B cell (primary cell): ENCODE results near the gene CUL9. TPM values are rescaled to one million over a fixed set of nuclear protein-coding genes. Genes with fewer than 3 reads are reported as not detected.

Experiments
- ATAC-seq: fragments of 200-7000 bp; cut with Tn5 transposase; one replicate; pipeline ENCODE4 v1.10.0; 2021; ENCODE audit warnings: low read depth, mild to moderate bottlenecking, moderate number of reproducible peaks, moderate library complexity
- CTCF ChIA-PET: fragments of 350-600 bp; sonication (Branson Sonifier 250); formaldehyde crosslinking; loops from one replicate; lab custom pipeline; 2021; ENCODE audit warnings: antibody characterized with exemption, inconsistent platforms; lab: Charles Lee
- POLR2A ChIA-PET: fragments of 350-600 bp; sonication (Branson Sonifier 250); formaldehyde crosslinking; loops from one replicate; lab custom pipeline; 2021; ENCODE audit warnings: antibody characterized with exemption; lab: Charles Lee
- DNase-seq: peaks from one replicate; pipeline ENCODE4 v3.0.0; 2013
- H2AFZ ChIP-seq: 2 replicates; pipeline ENCODE4 v1.6.1; 2012; ENCODE audit warnings: mild to moderate bottlenecking, low read depth, low read length; ENCODE audit not compliant: insufficient read depth, poor library complexity, severe bottlenecking
- H3K27ac ChIP-seq, 2 donors: 1 replicate in 1 of 2; 2 replicates in 1 of 2; pipeline ENCODE4 v1.5.1; 2012 to 2013; ENCODE audit warnings: low read length in 2 of 2, mild to moderate bottlenecking in 2 of 2, moderate library complexity in 1 of 2
- H3K27me3 ChIP-seq, 4 experiments: fragments of 200-600 bp in 1 of 4; sonication (generic) in 1 of 4; replicated peaks in 1 of 4; 1 replicate in 2 of 4; 2 replicates in 2 of 4; pipeline versions ENCODE4 v1.6.1 to v1.7.0; 2013 to 2016; ENCODE audit warnings: low read length in 3 of 4, mild to moderate bottlenecking in 2 of 4, mixed read lengths in 1 of 4, moderate library complexity in 1 of 4; ENCODE audit not compliant: insufficient read depth in 4 of 4, control insufficient read depth in 3 of 4; ENCODE audit errors: control extremely low read depth in 1 of 4
- H3K36me3 ChIP-seq, 2 experiments: replicated peaks in 1 of 2; 1 replicate in 1 of 2; 2 replicates in 1 of 2; pipeline versions ENCODE4 v1.6.1 to v1.7.1; 2013; ENCODE audit warnings: low read length in 1 of 2; ENCODE audit not compliant: insufficient read depth in 2 of 2, control insufficient read depth in 1 of 2; ENCODE audit errors: control extremely low read depth in 1 of 2, extremely low read depth in 1 of 2
- H3K4me1 ChIP-seq, 2 donors: fragments of 200-600 bp in 1 of 2; sonication (generic) in 1 of 2; 1 replicate in 1 of 2; 2 replicates in 1 of 2; pipeline versions ENCODE4 v1.5.1 to v1.6.1; 2013 to 2017; ENCODE audit warnings: low read length in 2 of 2; ENCODE audit not compliant: control insufficient read depth in 2 of 2, insufficient read depth in 2 of 2
- H3K4me2 ChIP-seq: replicated peaks from 2 replicates; pipeline ENCODE3; 2012; ENCODE audit warnings: mild to moderate bottlenecking, low read depth, low read length; ENCODE audit not compliant: poor library complexity, severe bottlenecking
- H3K4me3 ChIP-seq, 5 experiments: fragments of 200-600 bp in 1 of 5; sonication (generic) in 1 of 5; 1 replicate in 3 of 5; 2 replicates in 2 of 5; pipeline versions ENCODE4 v1.5.1 to v1.7.0; 2011 to 2016; ENCODE audit warnings: low read length in 4 of 5, mild to moderate bottlenecking in 4 of 5, low read depth in 2 of 5, control low read depth in 1 of 5, moderate library complexity in 1 of 5; ENCODE audit not compliant: insufficient read depth in 1 of 5; ENCODE audit errors: control extremely low read depth in 1 of 5, extremely low read depth in 1 of 5
- H3K79me2 ChIP-seq: fragments of 200-600 bp; sonication (generic); one replicate; pipeline ENCODE4 v1.6.0; 2016; ENCODE audit warnings: low read length; ENCODE audit not compliant: control insufficient read depth, insufficient read depth
- H3K9ac ChIP-seq: fragments of 200-600 bp; sonication (generic); 2 replicates; pipeline ENCODE4 v1.6.1; 2017; ENCODE audit warnings: mild to moderate bottlenecking, low read length, moderate library complexity
- H3K9me3 ChIP-seq, 3 donors: one replicate each; pipeline versions ENCODE4 v1.6.1 to v1.7.1; 2013; ENCODE audit warnings: low read length in 2 of 3; ENCODE audit not compliant: control insufficient read depth in 2 of 3, insufficient read depth in 1 of 3; ENCODE audit errors: control extremely low read depth in 1 of 3
- H4K20me1 ChIP-seq: 2 replicates; pipeline ENCODE4 v1.6.0; 2012; ENCODE audit warnings: mild to moderate bottlenecking, low read length; ENCODE audit not compliant: insufficient read depth, control insufficient read depth, poor library complexity, severe bottlenecking
- H3K27ac Mint-ChIP-seq: one replicate; pipeline ENCODE4 v1.8.0; 2021; ENCODE audit warnings: mixed read lengths
- H3K27me3 Mint-ChIP-seq: one replicate; pipeline ENCODE4 v1.8.0; 2021; ENCODE audit warnings: mixed read lengths
- H3K4me1 Mint-ChIP-seq: one replicate; pipeline ENCODE4 v1.8.0; 2021; ENCODE audit warnings: mixed read lengths
- H3K4me3 Mint-ChIP-seq: one replicate; pipeline ENCODE4 v1.8.0; 2021; ENCODE audit warnings: mixed read lengths
- H3K9me3 Mint-ChIP-seq: one replicate; pipeline ENCODE4 v1.8.0; 2022; ENCODE audit warnings: mixed read lengths; ENCODE audit not compliant: insufficient read depth
- EZH2 ChIP-seq: IDR thresholded peaks from 2 replicates; pipeline ENCODE4 v1.6.1; 2012; ENCODE audit warnings: borderline replicate concordance, low read depth, mild to moderate bottlenecking, moderate library complexity, low read length; ENCODE audit not compliant: insufficient read depth, poor library complexity, severe bottlenecking
- WGBS: methylation state at CpG from one replicate; pipeline ENCODE4 v1.1.5; 2013; ENCODE audit warnings: missing lambda C conversion rate; ENCODE audit not compliant: insufficient coverage; 5-methylcytosine and 5-hydroxymethylcytosine counted together
- intact Hi-C: fragments of 100-400 bp; cut with micrococcal nuclease; formaldehyde crosslinking; loops from one replicate; pipeline ENCODE4 v1.10.0; 2022
- polyA plus RNA-seq: library from polyadenylated mRNA; depleted of rRNA; stranded (reverse); fragments of >200 nt; gene quantifications from 2 replicates; pipeline ENCODE4 v1.2.3, GENCODE V29; 2012
- total RNA-seq, 2 donors: library from RNA; stranded (reverse); fragments of 120-200 nt in 1 of 2; gene quantifications; 1 replicate in 1 of 2; 2 replicates in 1 of 2; pipeline versions ENCODE4 v1.2.3 to v1.2.4, GENCODE V29; 2013 to 2022
- TF ChIP-seq, protein P1 (sequence below): fragments of 200-600 bp; IDR thresholded peaks from one replicate; pipeline ENCODE4 v1.8.0; 2022; ENCODE audit warnings: antibody characterized with exemption, mild to moderate bottlenecking

Gene CUL9
- total and polyA plus RNA-seq, 2 donors (not counting 1 experiment from before 2014, with no cell fraction given): 98.0 to 110 TPM

DNA sequence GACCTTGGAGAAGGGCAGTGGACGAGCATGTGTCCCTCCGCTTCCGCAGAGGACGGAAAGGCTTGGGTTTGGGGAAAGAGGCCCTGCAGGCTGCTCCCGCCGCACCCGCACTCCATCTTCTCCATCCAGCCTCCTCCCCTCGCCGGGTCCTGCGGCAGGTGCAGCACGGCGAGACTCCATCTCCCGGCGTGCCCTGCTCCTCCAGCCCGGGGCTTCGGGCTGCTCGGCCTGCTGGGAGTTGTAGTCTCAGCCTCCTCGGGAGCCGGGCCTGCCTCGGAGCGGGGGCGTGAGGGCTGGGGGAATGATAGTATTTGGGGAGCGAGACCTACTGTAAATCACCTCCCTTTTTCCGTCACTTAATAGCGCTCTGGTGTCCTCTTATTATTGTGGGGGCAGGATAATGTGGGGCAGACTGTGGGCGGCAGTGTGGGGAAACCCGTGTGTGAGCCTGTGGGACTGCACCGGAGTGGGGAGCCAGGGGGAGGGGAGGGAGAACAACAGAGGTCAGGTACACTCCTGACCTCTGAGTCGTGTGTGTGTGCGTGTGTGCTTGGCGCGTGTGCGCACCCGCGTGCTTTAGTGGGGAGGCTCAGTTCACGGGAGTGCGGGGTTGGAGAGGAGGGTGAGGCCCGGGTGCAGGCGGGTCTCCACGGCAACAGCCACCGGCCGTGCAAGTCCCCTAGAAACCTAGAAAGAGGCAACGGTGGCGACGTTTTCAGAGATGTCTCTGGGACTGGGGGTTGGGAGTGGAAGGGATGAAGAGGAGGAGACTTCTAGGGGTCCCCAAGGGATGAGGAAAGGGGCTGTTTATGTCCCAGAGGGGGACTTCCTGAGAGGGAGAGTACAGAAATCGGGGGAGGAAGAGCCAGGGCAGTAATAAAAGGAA, 65.4 kb downstream of the CUL9 start:
- Histone ChIP-seq H3K9ac (peak overlapping the region; percentile 69), H2AFZ (peak overlapping the region; percentile 94), H3K4me3 (peak overlapping the region; percentile 51 to 85 (median 72)), H4K20me1 (no peaks in the 10 kb centered on the region), H3K79me2 (no peaks in the 10 kb centered on the region), H3K27ac (peak overlapping the region; percentile 51 to 65), H3K4me1 (peaks cover 19 to 21% of the 10 kb centered on the region in 2 donors), H3K4me2 (peak overlapping the region; percentile 90), H3K27me3 (peaks cover 0 to 62% (median 38%) of the 10 kb centered on the region in 4 experiments), H3K36me3 (no peaks in the 10 kb centered on the region), H3K9me3 (peaks cover 0 to 4% (median 0%) of the 10 kb centered on the region in 3 donors)
- WGBS: 1% methylated on average over 37 of the region's 46 CpGs
- intact Hi-C loops: loop anchor here (1.0 to 2.0 kb wide), 5 partner anchors 18 to 381 kb away; partner anchors contain the start of genes ABCC10, DNPH1, GTPBP2 and KLHDC3
- CTCF ChIA-PET: interaction anchor here (0.7 to 1.8 kb wide), 8 partner anchors 8 to 90 kb away, joined by 3 to 8 read pairs (median 4); partner anchors contain the start of genes CRIP3 and DNPH1
- Mint-ChIP-seq H3K9me3 (no peaks in the 10 kb centered on the region), H3K27ac (peak overlapping the region; percentile 87), H3K4me3 (no peak overlapping the region), H3K4me1 (peaks cover 22% of the 10 kb centered on the region), H3K27me3 (peaks cover 29% of the 10 kb centered on the region)
- ATAC-seq (peak; percentile 96), DNase-seq (peak; percentile 87)
- POLR2A ChIA-PET: interaction anchor here (1.0 to 1.7 kb wide), 3 partner anchors 18 to 122 kb away, joined by 3 to 8 read pairs (median 7); partner anchors contain the start of genes DNPH1 and ZNF318
- no peak for TF ChIP-seq EZH2
- TF ChIP-seq, protein P1, sequence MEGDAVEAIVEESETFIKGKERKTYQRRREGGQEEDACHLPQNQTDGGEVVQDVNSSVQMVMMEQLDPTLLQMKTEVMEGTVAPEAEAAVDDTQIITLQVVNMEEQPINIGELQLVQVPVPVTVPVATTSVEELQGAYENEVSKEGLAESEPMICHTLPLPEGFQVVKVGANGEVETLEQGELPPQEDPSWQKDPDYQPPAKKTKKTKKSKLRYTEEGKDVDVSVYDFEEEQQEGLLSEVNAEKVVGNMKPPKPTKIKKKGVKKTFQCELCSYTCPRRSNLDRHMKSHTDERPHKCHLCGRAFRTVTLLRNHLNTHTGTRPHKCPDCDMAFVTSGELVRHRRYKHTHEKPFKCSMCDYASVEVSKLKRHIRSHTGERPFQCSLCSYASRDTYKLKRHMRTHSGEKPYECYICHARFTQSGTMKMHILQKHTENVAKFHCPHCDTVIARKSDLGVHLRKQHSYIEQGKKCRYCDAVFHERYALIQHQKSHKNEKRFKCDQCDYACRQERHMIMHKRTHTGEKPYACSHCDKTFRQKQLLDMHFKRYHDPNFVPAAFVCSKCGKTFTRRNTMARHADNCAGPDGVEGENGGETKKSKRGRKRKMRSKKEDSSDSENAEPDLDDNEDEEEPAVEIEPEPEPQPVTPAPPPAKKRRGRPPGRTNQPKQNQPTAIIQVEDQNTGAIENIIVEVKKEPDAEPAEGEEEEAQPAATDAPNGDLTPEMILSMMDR: no peak
